GM19351 (cell line): ENCODE data around the gene VIPR2.

Source experiments
- ATAC-seq: cut with Tn5 transposase; IDR thresholded peaks from one replicate; pipeline ENCODE4 v1.9.1; 2021; ENCODE audit warnings: mild to moderate bottlenecking, moderate library complexity; ENCODE audit not compliant: unreplicated experiment

Gene VIPR2

GRCh38 chr7:159158125-159158887, 13.6 kb upstream of the VIPR2 start:
- no peak for ATAC-seq

GRCh38 chr7:159157714-159158113, 13.0 kb upstream of the VIPR2 start:
- ATAC-seq: no peak

GRCh38 chr7:159156436-159157245, 12.0 kb upstream of the VIPR2 start:
- ATAC-seq: no peak

DNA sequence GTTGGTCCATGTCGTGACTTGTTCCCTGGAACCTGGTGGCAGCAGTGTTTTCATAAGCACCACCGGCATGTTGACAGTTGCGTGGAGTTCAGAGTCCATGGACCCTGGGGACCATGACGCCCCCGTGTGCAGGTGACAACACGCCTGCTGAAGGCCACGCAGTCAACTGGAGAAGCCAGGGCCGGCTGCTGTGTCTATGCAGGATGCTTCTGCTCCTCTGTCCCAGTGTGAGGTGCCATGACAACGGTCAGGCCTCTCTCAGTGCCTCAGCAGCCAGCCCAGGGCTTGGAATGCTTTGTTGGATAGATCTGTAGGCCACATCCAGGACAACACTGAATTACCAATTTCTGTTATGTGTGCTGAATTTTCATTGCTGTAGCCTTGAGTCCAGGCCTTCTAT, 10.7 kb upstream of the VIPR2 start:
- no peak for ATAC-seq

- ATAC-seq: no peak
Observed at GRCh38 chr7:159154243-159154642, 9.6 kb upstream of the VIPR2 start.

- no peak for ATAC-seq
Observed at GRCh38 chr7:159153511-159153910, 8.8 kb upstream of the VIPR2 start.

DNA sequence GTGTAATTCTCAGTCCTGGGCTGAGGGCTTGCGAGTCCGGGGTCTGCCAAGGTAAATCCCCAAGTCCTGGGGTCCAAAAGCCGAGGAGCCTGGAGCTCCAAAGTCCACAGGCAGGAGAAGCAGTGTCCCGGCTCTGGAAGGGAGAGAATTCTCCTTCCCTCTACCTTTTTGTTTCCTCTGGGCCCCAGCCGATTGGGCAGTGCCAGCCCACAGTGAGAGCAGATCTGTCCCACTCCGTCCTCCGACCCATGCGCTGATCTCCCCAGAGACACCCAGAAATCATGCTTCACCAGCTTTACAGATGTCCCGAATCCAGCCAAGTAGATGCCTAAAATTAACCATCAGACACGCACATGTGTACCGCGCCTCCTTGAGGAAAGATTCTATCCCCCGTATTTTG, 8.1 kb upstream of the VIPR2 start:
- no peak for ATAC-seq

GRCh38 chr7:159151231-159151630, 6.6 kb upstream of the VIPR2 start:
- ATAC-seq: no peak

GRCh38 chr7:159149488-159149887, 4.8 kb upstream of the VIPR2 start:
- no peak for ATAC-seq

DNA sequence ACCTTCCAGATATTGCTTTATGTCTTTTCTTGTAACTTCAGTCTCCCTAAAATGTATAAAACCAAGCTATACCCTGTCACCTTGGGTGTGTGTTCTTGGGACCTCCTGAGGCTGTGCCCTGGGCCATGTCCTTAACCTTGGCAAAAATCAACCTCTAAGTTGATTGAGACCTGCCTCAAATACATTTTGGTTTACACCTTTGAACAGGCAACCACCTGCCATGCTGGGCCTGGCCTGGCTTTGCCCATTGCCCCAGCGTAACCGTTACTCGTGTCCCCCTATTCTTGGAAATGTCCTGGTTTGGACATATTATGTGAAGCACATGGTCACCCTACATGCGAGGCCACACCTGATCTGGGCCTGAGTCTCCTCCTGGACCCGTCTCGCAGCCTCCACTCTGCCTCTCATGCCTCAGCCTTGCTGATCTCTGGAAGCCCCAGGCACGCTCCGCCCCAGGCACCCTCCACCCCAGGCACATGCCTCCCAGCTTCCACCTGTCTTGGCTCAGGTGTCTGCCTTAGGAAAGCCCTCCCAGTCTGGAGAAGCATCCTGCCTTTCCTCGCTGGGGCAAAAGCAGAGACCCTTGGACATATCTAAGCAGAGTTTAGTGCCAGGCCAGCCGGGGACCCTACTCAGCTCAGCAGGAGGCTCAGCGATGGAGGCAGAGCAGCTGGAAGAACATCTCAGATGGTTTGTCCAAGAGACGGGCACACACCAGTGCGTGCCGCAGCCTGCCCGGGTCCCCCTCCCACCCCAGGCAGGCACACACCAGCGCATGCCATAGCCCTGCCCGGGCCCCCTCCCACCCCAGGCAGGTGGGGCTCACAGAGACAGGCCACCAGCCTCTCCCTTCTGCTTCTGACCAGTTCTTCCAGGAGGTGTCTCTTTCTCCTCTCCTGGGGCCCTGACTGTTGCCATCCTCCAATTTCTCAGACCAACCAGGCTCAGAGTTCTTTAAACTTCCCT, 4.0 kb upstream of the VIPR2 start:
- ATAC-seq: no peak

DNA sequence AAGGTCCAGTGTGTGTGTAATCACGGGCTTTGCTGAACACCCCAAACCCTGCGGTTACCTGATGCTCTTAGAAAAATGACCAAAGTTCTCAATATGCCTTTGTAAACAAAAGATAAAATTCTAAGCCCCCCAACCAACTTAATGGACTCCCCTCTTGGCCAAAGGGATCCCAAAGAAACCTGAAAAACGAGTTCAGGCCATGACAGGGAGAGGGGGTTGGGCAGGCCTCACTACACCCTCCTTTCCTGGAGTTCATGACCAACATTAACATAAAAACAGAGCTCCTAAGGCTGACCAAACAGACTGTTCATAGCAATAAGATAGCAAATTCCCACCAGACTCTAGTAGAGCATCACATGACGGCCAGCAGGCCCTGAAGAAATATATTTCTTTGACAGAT, 3.0 kb upstream of the VIPR2 start:
- no peak for ATAC-seq

DNA sequence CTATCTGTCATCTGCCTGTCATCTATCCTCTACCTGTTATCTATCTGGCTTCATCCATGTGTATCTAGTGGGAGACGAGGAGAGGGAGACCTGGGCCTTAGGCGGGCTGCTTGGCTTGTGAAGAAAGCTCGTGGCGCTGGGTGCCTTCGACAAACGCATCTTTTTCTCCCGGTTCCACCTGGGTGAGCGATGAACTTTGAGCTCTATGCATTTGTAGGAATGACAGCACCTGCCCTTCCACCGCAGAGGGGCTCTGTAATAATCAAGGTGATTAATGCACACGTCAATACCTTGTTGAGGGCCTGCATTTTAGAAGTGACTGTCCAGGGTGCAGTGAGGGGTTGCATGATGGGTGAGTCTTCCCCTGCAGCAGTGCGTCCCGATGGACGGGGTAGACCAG, 2.6 kb upstream of the VIPR2 start:
- no peak for ATAC-seq

DNA sequence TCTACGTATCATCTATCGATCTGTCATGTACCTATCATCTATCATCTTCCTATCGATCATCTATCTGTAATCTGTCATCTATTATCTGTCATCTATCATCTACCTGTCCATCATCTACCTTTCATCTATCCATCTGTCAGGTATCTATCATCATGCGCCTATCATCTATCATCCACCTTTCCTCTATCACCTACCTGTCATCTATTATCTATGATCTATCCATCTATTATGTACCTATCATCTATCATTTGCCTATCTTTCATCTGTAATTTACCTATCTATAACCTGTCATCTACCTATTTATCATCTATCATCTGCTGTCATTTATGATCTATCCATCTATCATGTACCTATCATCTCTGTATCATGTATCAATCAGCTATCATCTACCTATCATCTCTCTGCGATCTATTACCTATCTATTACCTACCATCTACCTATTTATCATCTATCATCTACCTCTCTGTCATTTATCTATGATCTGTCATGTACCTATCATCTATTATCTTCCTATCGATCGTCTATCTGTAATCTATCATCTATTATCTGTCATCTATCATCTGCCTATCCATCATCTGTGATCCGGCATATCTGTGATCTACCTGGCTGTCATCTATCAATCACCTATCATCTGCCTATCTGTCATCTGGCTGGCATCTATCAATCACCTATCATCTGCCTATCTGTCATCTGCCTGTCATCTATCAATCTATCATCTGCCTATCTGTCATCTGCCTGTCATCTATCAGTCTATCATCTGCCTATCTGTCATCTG, 1.6 kb upstream of the VIPR2 start:
- ATAC-seq: no peak

- ATAC-seq: no peak
Observed at GRCh38 chr7:159145490-159145855, 806 bp upstream of the VIPR2 start.

- no peak for ATAC-seq
Observed at GRCh38 chr7:159143780-159144757, 598 bp downstream of the VIPR2 start.

GRCh38 chr7:159142730-159143129, 1.9 kb downstream of the VIPR2 start:
- ATAC-seq: no peak

DNA sequence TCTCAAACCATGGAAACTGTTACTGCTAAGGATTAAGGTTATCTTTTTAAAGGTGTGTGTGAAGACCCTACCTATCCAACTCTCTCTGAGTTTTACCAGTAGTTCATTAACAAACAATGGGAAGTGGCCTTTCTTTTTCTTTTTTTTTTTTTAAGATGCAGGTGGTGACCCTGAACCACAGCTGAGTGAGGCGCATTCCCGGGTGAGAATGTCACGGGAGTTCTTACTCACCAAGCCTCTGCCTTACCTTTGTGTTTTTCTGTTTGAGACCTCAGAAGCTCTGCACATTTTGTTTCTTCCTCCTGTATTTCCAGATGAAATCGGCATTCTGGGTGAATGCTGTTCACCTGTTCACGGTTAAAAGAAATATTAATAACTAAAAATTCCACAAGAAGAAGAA, 2.5 kb downstream of the VIPR2 start:
- no peak for ATAC-seq

DNA sequence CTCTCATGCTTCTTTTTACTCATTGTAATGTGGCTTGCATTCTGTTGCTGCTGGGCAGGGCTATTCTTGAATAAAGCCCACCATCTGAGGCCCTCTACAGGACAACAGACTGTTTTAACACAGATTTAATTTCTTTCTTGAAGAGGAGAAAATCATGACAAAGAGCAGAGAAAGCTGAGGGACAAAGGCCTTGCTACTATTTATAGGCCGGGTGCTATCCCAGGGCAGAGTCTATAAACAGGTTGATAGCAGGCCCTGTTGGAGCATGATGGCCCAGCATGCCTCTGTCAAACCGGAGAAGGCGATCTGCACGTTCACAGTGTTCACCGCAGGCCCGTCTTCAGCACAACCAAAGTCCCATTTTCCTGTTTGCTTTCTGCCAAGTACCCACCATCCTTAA, 3.0 kb downstream of the VIPR2 start:
- no peak for ATAC-seq

- no peak for ATAC-seq
Observed at GRCh38 chr7:159141167-159141566, 3.5 kb downstream of the VIPR2 start.
